HG03378 (cell line): Measurements from ENCODE around the gene DSTYK.

Source experiments
- ATAC-seq: cut with Tn5 transposase; IDR thresholded peaks from one replicate; pipeline ENCODE4 v1.9.1; 2021; ENCODE audit warnings: mild to moderate bottlenecking, moderate library complexity; ENCODE audit not compliant: unreplicated experiment

Gene DSTYK, protein sequence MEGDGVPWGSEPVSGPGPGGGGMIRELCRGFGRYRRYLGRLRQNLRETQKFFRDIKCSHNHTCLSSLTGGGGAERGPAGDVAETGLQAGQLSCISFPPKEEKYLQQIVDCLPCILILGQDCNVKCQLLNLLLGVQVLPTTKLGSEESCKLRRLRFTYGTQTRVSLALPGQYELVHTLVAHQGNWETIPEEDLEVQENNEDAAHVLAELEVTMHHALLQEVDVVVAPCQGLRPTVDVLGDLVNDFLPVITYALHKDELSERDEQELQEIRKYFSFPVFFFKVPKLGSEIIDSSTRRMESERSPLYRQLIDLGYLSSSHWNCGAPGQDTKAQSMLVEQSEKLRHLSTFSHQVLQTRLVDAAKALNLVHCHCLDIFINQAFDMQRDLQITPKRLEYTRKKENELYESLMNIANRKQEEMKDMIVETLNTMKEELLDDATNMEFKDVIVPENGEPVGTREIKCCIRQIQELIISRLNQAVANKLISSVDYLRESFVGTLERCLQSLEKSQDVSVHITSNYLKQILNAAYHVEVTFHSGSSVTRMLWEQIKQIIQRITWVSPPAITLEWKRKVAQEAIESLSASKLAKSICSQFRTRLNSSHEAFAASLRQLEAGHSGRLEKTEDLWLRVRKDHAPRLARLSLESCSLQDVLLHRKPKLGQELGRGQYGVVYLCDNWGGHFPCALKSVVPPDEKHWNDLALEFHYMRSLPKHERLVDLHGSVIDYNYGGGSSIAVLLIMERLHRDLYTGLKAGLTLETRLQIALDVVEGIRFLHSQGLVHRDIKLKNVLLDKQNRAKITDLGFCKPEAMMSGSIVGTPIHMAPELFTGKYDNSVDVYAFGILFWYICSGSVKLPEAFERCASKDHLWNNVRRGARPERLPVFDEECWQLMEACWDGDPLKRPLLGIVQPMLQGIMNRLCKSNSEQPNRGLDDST

GRCh38 chr1:205211169-205211838 is at the start of gene DSTYK:
DSTYK (minus strand) TSS chr1:205211702; CDS start chr1:205211535, 167 bp downstream.
- peak; percentile 75 for ATAC-seq

GRCh38 chr1:205259998-205260397 is 48.5 kb upstream of the DSTYK start:
- ATAC-seq = no peak

GRCh38 chr1:205259324-205259832 is 47.9 kb upstream of the DSTYK start:
- no peak for ATAC-seq

GRCh38 chr1:205258719-205259118 is 47.2 kb upstream of the DSTYK start:
- no peak for ATAC-seq

DNA sequence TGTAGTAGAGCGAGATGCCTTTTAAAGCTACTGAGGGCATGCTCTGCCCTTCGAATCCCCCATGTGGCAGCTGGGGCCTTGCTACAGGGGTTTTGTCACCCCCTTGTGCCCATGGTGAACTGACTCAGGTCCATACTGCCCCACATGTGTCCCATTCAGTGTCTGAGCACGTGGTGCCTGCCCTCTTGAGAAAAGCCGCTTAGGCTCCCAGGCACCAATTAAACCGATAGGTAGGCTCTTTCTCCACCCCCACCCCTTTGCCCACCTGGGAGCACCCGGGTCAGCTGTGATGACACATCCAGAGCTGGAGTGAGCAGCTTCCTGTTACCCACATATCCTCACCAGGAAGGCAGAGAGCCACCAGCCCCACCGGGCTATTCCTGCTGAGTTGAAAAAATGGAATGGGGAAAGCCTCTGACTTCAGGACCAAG is 46.8 kb upstream of the DSTYK start:
- ATAC-seq = no peak

- ATAC-seq = no peak
Measured at GRCh38 chr1:205257735-205258134, 46.2 kb upstream of the DSTYK start.

DNA sequence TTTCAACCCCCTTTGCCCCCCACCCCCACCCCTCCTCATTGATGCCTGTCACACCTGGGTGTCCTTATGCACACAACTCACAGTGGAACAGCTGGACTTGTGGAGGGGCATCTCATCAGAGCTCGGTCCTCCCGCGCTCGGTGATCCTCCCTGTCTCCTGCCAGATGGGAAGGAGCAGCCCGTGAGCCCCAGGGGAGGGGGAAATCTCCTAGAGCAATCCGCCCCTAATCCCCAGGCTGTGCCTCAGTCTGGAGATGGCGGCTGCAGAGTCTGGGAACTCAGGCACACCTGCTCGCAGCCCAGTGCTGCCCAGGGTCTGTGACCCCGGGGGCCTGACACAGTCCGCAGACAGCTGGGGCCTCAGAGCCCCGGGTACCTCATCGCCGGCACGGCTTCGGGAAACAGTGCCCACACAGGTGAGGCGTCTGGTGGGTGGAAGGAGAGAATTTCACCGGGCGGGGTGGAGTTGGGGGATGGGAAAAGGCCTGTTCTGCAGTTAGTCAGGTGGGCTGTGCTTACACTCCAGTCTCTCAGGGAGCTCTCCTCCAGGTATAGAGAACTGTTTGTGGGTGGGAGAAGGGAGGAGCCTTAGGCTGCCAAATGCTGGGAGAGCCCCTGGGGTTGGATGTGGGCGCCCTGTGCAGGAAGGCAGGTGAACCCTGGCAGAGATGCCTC is 45.6 kb upstream of the DSTYK start:
- no peak for ATAC-seq

DNA sequence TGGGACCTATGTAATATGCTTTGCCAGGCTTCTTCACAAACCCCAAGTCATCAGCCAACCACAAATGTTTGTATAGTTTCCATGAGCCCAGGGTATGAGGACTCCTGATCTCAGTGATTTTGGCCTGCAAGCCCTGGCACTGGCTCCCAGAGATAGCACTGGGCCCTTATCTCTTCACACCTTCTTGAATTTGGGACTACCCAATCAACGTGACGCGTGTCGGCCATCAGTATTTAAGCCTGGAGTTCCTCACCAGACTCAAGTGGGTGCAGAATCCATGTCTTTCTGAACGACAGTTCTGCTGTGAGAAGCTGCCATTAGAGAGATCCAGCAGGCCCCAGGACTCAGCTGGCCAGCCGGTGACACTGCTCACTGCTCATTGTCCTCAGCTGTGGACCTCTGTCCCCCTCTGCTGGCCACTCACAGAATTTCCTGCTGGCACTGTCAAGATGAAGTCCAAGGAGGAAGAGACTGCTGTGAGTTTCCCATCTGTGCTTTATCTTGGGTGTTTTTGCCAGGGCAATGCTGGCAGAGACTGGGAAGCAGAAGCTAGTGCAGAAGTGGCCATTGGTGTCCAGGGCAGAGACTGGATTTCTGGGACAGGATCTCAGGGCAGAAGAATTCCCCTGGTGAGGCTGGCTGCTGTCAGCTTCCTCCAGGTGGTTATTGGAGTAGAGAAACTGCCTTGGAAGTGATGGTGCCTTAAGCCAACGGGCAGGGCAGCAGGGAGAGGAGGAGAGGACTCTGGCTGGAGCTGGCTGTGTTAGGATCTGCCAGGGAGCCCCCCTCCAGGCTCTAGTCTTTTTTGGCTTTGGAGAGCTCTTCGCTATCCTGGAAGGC is 44.7 kb upstream of the DSTYK start:
- peak; percentile 59 for ATAC-seq

DNA sequence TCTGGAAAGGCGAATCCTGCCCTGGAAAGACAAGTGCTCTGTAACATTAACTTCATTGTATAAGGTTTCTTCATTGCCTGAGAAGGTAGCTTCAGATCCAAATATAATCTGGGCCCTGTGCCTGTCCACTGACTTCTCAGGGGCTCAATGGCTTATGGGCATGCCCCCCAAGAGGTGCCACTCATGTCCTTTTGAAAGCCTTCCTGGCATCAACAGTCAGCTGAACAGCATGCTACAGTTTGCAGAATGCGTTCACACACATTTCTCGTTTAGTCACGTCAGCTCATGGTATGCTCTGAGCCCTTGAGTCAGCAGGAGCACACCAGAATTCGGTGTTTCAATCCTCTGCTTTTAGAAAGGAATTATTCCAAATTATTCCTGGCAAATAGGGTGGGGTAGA is 40.1 kb upstream of the DSTYK start:
- no peak for ATAC-seq

- ATAC-seq = no peak
Measured at GRCh38 chr1:205250699-205251098, 39.2 kb upstream of the DSTYK start.

DNA sequence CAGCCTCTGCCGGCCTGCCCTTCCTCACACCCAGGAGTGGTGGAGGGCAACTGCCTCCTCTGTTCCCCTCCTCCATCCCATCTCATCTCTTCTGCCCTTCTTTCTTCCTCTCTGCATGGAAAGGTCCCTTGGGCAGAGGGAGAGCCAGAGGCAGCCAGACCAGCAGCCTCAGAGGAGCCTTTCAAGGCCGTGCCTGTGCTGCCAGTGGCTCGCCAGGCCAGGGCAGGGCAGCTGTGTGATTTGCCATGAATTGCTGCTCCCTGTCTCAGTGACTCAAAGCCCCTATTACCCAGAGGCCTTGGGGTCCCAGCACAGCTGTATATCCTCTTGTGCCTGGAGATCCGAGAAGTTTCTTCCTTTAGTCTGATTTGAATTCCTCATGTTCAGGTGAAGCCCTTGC is 38.1 kb upstream of the DSTYK start:
- no peak for ATAC-seq

DNA sequence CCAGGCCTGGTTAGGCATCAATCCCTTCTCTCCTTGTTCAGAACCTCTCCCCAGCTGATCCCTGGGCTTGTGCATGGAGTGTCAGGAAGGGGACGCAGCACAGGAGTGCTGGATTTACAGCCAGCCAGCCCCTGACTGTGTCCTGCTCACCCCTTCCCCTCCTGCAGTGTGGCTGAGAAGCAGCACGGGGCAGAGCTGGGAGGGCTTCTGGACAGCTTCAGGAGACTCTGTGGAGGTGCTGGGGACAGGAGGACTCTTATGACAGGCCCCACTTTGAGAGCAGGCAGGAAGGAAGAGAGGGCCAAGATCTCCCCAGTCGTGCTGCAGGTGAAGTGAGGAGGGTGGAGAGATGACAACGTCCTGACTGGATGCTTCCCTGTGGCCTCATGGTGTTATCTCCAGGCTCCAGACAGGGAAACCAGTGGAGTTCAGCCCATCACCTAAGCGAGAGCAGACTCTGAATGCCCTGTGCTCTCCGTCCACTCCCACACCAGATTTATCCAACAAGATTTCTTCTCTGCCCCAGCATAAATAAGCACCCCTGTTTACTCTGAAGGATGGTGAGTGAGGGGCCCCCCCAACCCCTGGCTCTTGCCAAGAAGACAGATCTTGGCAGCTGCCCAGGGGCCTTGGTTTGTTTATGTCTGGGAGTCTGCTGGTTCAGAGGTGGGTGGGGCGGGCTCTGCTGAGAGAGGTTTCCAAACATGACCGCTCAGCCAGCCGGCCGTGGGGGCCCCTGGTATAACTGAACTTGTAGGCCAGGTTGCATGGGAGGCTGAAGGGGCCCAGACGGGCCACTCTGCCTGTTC is 37.5 kb upstream of the DSTYK start:
- ATAC-seq = no peak

- ATAC-seq = no peak
Measured at GRCh38 chr1:205247130-205247921, 35.8 kb upstream of the DSTYK start.

DNA sequence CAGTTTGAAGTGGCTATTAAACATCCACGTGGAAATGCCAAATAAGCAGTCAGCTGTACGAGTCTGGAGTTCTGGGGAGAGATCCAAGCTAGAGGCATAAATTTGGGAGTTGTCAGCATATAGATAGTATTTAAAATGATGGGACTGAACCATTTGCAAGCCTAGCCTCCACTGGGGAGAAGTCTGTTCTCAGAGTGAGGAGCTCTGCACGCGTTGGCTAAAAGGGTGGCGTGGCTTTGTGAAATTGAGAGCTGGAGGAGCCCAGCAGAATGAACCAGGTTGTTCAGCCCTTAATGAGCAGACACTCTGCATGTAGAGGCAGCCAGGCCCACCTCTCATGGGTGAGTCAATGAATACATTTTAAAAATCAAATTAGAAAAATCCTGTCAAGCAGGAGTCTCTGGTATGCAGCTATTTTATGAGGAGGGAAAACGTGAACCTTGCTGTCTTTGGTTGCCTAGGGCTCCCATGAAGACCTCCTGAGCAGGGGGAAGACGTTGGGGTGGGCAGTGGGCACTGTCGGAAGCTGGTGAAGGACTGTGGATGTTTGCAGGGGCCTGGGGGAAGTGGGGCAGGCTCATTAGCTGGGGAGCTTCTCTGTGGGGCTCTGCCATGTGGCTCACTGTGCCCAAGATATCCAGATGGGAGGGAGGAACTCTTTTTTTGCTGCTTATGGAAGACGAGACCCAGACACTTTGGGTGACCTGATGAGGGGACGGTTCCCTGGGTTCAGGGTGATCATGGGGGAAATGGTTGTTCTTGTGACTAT is 35.0 kb upstream of the DSTYK start:
- no peak for ATAC-seq

GRCh38 chr1:205245096-205245495 is 33.6 kb upstream of the DSTYK start:
- ATAC-seq = no peak

- ATAC-seq = no peak
Measured at GRCh38 chr1:205244384-205244783, 32.9 kb upstream of the DSTYK start.
